Caco-2 (cell line): ENCODE results near the gene ACY1. TPM values are rescaled to one million over a fixed set of nuclear protein-coding genes. Genes with fewer than 3 reads are reported as not detected.

Source experiments
- BruUV-seq: library from RNA; stranded (reverse); fragments of 400-500 nt; replicated peaks from 2 replicates; lab custom pipeline; 2021; lab: Mats Ljungman, UMichigan
- CTCF ChIA-PET: fragments of 300-600 bp; sonication (Branson Sonifier 250); formaldehyde crosslinking; loops from one replicate; lab custom pipeline; 2022; ENCODE audit warnings: antibody characterized with exemption; lab: Charles Lee
- POLR2A ChIA-PET: fragments of 300-600 bp; sonication (Branson Sonifier 250); formaldehyde crosslinking; loops from one replicate; lab custom pipeline; 2022; ENCODE audit warnings: antibody characterized with exemption; lab: Charles Lee
- DNase-seq, 2 experiments: peaks; one replicate each; pipeline versions ENCODE4 v3.0.0 to v3.0.0-alpha.2; 2020 to 2022
- H3K27me3 ChIP-seq: replicated peaks from 2 replicates; pipeline ENCODE4 v1.6.0; 2011; ENCODE audit warnings: low read length; ENCODE audit not compliant: control insufficient read depth, insufficient read depth
- H3K36me3 ChIP-seq: 2 replicates; pipeline ENCODE4 v1.5.1; 2011; ENCODE audit warnings: low read length; ENCODE audit not compliant: control insufficient read depth, insufficient read depth
- H3K4me1 ChIP-seq: fragments of 250-450 bp; sonication (Bioruptor Pico); 2 replicates; pipeline ENCODE4 v1.5.1; 2020; ENCODE audit warnings: mild to moderate bottlenecking
- H3K4me3 ChIP-seq: 2 replicates; pipeline ENCODE4 v1.5.1; 2011; ENCODE audit warnings: low read depth, mild to moderate bottlenecking, control low read depth, low read length
- H3K9me3 ChIP-seq: fragments of 250-450 bp; sonication (Bioruptor Pico); 2 replicates; pipeline ENCODE4 v1.5.1; 2020; ENCODE audit warnings: mild to moderate bottlenecking, moderate library complexity
- H3K27ac Mint-ChIP-seq: one replicate; pipeline ENCODE4 v1.8.0; 2022; ENCODE audit warnings: mixed read lengths; ENCODE audit not compliant: unreplicated experiment
- H3K27me3 Mint-ChIP-seq: one replicate; pipeline ENCODE4 v1.8.0; 2022; ENCODE audit warnings: mixed read lengths; ENCODE audit not compliant: insufficient read depth, unreplicated experiment
- H3K36me3 Mint-ChIP-seq: one replicate; pipeline ENCODE4 v1.8.0; 2022; ENCODE audit warnings: mild to moderate bottlenecking, mixed read lengths; ENCODE audit not compliant: insufficient read depth, unreplicated experiment
- H3K4me1 Mint-ChIP-seq: one replicate; pipeline ENCODE4 v1.8.0; 2022; ENCODE audit warnings: low read depth, mixed read lengths; ENCODE audit not compliant: unreplicated experiment
- H3K4me3 Mint-ChIP-seq: one replicate; pipeline ENCODE4 v1.8.0; 2022; ENCODE audit warnings: mild to moderate bottlenecking, moderate library complexity, mixed read lengths; ENCODE audit not compliant: unreplicated experiment
- H3K9me3 Mint-ChIP-seq: one replicate; pipeline ENCODE4 v1.8.0; 2022; ENCODE audit warnings: mixed read lengths; ENCODE audit not compliant: unreplicated experiment
- CTCF ChIP-seq, 2 experiments: fragments of 200-600 bp in 1 of 2; IDR thresholded peaks; 1 replicate in 1 of 2; 2 replicates in 1 of 2; pipeline versions ENCODE4 v1.5.1 to v1.8.0; 2011 to 2022; ENCODE audit warnings: antibody characterized with exemption in 1 of 2, control low read depth in 1 of 2, inconsistent platforms in 1 of 2, low read depth in 1 of 2, low read length in 1 of 2, mild to moderate bottlenecking in 1 of 2, moderate library complexity in 1 of 2; ENCODE audit not compliant: insufficient read depth in 1 of 2, severe bottlenecking in 1 of 2, unreplicated experiment in 1 of 2
- intact Hi-C: fragments of 100-400 bp; cut with micrococcal nuclease; formaldehyde crosslinking; loops from one replicate; pipeline ENCODE4 v1.10.0; 2022; ENCODE audit not compliant: unreplicated experiment
- total RNA-seq: library from RNA; stranded (reverse); gene quantifications from 2 replicates; pipeline ENCODE4 v1.2.3, GENCODE V29; 2022

ACY1 gene
- total RNA-seq, 1 experiment from 2014 or later, result 62.4 TPM

GRCh38 chr3:51978143-51978502 lies 5.2 kb upstream of the ACY1 start:
- BruUV-seq, result no TSS peak
- H3K4me3 ChIP-seq, result no peak overlapping the region
- Mint-ChIP-seq H3K4me1 (peaks cover 7% of the 10 kb centered on the region), H3K4me3 (no peak overlapping the region), H3K27ac (no peak overlapping the region), H3K27me3 (no peaks in the 10 kb centered on the region), H3K9me3 (no peaks in the 10 kb centered on the region), H3K36me3 (peaks cover 27% of the 10 kb centered on the region)
- no peak for TF ChIP-seq CTCF (IDR thresholded peaks at IDR 0.05; ENCODE audit: insufficient read depth in 1 of 2, low read depth in 1 of 2, low read length in 1 of 2, severe bottlenecking in 1 of 2, unreplicated experiment in 1 of 2)
- no peaks in the 10 kb centered on the region for H3K9me3 ChIP-seq
- H3K4me1 ChIP-seq, result peaks cover 24% of the 10 kb centered on the region
- no peaks in the 10 kb centered on the region for H3K36me3 ChIP-seq
- ChIA-PET POLR2A (no interaction called here), CTCF (no interaction called here)
- intact Hi-C loops, result no loop called here
- no peaks in the 10 kb centered on the region for H3K27me3 ChIP-seq
- no peak for DNase-seq

GRCh38 chr3:51980253-51980652 lies 3.1 kb upstream of the ACY1 start:
- no peak for DNase-seq
- no peaks in the 10 kb centered on the region for H3K9me3 Mint-ChIP-seq
- H3K36me3 Mint-ChIP-seq, result peaks cover 21% of the 10 kb centered on the region
- peaks cover 31% of the 10 kb centered on the region for H3K4me1 ChIP-seq
- intact Hi-C loops, result no loop called here
- no peaks in the 10 kb centered on the region for H3K9me3 ChIP-seq
- peaks cover 5% of the 10 kb centered on the region for H3K4me1 Mint-ChIP-seq
- no peaks in the 10 kb centered on the region for H3K27me3 ChIP-seq
- no peak overlapping the region for H3K27ac Mint-ChIP-seq
- H3K36me3 ChIP-seq, result peaks cover under 1% of the 10 kb centered on the region
- H3K4me3 ChIP-seq, result no peak overlapping the region
- H3K27me3 Mint-ChIP-seq, result no peaks in the 10 kb centered on the region
- BruUV-seq, result no TSS peak
- no peak overlapping the region for H3K4me3 Mint-ChIP-seq
- no peak for TF ChIP-seq CTCF (IDR thresholded peaks at IDR 0.05; ENCODE audit: insufficient read depth in 1 of 2, low read depth in 1 of 2, low read length in 1 of 2, severe bottlenecking in 1 of 2, unreplicated experiment in 1 of 2)
- CTCF ChIA-PET, result interaction anchor here (1.6 kb wide), 1 partner anchor 39 kb away, joined by 3 read pairs; the partner anchor contains the start of gene RRP9
- POLR2A ChIA-PET, result no interaction called here

- Mint-ChIP-seq H3K27ac (peak overlapping the region; percentile 86), H3K36me3 (peaks cover 16% of the 10 kb centered on the region), H3K9me3 (no peaks in the 10 kb centered on the region), H3K4me1 (peaks cover 14% of the 10 kb centered on the region), H3K27me3 (no peaks in the 10 kb centered on the region), H3K4me3 (peak overlapping the region; percentile 99)
- H3K4me1 ChIP-seq, result peaks cover 46% of the 10 kb centered on the region
- peak; percentile 88 to 93 for DNase-seq
- ChIA-PET POLR2A (interaction anchor here (0.5 to 2.1 kb wide), 12 partner anchors 8 to 455 kb away, joined by 3 to 30 read pairs (median 10); partner anchors contain the start of genes ABHD14A, ABHD14B, DUSP7 and PARP3), CTCF (interaction anchor here (0.7 to 2.2 kb wide), 15 partner anchors 9 to 483 kb away, joined by 3 to 51 read pairs (median 4); partner anchors contain the start of genes ABHD14A, ABHD14B, DCAF1 and PARP3)
- H3K27me3 ChIP-seq, result no peaks in the 10 kb centered on the region
- H3K9me3 ChIP-seq, result no peaks in the 10 kb centered on the region
- peak overlapping the region; percentile 46 for H3K4me3 ChIP-seq
- peak; percentile 79 to 94 for TF ChIP-seq CTCF (IDR thresholded peaks at IDR 0.05; ENCODE audit: insufficient read depth in 1 of 2, low read depth in 1 of 2, low read length in 1 of 2, severe bottlenecking in 1 of 2, unreplicated experiment in 1 of 2)
- intact Hi-C loops, result loop anchor here (1.0 to 2.0 kb wide), 2 partner anchors 8 to 14 kb away; partner anchors contain the start of gene ABHD14B
- peaks cover 3% of the 10 kb centered on the region for H3K36me3 ChIP-seq
- BruUV-seq, result TSS peak; percentile 78
Measured at GRCh38 chr3:51982352-51982837, 940 bp upstream of the ACY1 start.
